SW 1271 (cell line): ENCODE data around the gene DCBLD2.
A peak's percentile ranks its signal among the peaks of the same experiment; 100 is the strongest.
"Not testable (repeated sequence)": the region's sequence is repeated elsewhere in the genome, so short reads cannot be mapped to it uniquely, and the experiment has no call there.

Experiments used
- DNase-seq, 2 experiments: peaks; one replicate each; lab custom pipeline; 2025; lab: John Stamatoyannopoulos, UW

The DCBLD2 gene

DNA sequence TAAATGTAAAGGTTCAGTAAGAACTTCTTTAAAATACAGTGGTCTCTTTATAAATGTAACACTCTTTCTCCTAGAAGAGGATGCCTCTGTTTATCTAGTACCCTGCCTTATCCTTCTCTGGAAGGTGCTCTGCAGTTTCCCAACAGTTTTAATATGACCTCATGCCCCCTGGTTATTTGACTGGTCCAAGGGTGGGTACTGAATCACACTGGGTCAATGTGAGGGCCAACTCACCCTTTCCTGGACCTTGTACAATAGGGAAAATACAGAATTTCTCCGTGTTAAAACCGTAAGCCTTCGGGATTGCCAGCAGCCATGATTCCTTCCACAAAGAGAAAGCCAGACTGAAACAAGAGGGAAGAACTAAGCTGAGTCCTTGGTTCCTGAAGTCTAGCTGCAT, 9.2 kb downstream of the DCBLD2 start:
- no peak for DNase-seq

GRCh38 chr3:98890965-98891910, 10.3 kb downstream of the DCBLD2 start:
- no peak for DNase-seq

- DNase-seq = no peak
These were observed 11.2 kb downstream of the DCBLD2 start for GRCh38 chr3:98890181-98890835.

DNA sequence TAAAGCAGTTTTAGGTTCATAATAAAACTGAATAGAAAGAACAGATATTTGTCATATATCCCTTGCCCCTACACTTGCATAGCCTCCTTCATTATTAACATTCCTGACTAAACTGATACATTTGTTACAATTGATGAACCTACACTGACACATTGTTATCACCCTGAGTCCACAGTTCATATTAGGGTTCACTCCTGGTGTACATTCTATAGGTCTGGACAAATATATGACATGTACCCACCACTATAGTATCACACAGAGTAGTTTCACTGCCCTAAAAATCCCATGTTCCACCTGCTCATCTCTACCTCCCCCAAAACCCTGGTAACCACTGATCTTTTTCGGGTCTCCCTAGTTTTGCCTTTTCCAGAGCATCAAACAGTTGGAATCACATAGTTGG, 13.8 kb downstream of the DCBLD2 start:
- no peak for DNase-seq

- DNase-seq = peak in 1 of 2 experiments; percentile 53
These were observed 15.0 kb downstream of the DCBLD2 start for GRCh38 chr3:98886525-98886924.

- peak in 1 of 2 experiments; percentile 65 for DNase-seq
These were observed 15.6 kb downstream of the DCBLD2 start for GRCh38 chr3:98885851-98886250.

GRCh38 chr3:98884675-98885371, 16.7 kb downstream of the DCBLD2 start:
- peak in 1 of 2 experiments; percentile 69 for DNase-seq

- DNase-seq = not testable (repeated sequence)
These were observed 18.7 kb downstream of the DCBLD2 start for GRCh38 chr3:98882614-98883333.

GRCh38 chr3:98877132-98877531, 24.4 kb downstream of the DCBLD2 start:
- DNase-seq = no peak

- DNase-seq = no peak
These were observed 26.0 kb downstream of the DCBLD2 start for GRCh38 chr3:98875535-98875934.

DNA sequence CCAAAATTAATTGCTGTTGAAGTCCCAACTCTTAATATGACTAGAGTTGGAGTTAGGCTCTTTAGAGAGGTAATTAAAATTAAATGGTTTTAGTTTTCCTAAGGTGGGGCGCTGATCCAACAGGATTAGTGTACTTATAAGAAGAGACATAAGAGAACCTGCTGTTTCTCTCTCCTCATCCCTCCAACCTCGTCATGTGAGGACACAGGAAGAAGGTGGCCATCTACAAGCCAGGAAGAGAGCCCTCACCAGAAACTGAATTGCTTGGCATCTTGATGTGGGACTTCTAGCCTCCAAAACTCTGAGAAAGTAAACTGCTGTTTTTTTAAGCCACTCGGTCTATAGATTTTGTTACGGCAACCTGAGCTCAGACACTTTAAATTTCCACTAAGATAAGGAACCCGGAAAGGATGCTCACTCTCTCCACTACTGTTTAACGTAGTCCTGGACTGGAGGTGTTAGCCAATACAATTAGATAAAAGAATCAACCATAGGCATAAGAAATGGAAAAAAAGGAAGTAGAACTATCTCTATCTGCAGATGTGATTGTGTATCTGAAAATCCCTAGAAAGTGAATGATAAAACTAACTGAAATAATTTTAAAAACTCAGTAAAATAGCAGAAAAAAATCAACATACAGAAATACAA, 26.8 kb downstream of the DCBLD2 start:
- DNase-seq = no peak

GRCh38 chr3:98869391-98869790, 32.1 kb downstream of the DCBLD2 start:
- DNase-seq = no peak

GRCh38 chr3:98857971-98858370, 43.5 kb downstream of the DCBLD2 start:
- DNase-seq = not testable (repeated sequence)

GRCh38 chr3:98857258-98857657, 44.2 kb downstream of the DCBLD2 start:
- not testable (repeated sequence) for DNase-seq

DNA sequence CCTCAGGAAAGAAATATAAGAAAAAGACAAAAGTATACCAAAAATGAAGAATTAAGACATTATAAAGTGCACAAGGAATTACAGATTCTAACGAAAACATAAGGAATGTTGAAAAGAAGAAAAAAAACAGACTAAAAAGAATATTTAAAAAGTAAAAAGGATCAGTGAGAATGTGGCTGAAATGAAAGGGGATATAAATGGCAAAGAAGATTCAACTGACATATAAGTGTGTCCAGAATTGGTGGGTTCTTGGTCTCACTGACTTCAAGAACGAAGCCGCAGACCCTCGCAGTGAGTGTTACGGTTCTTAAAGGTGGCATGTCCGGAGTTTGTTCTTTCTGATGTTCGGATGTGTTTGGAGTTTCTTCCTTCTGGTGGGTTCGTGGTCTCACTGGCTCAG, 44.8 kb downstream of the DCBLD2 start:
- DNase-seq = no peak

GRCh38 chr3:98855806-98856400, 45.6 kb downstream of the DCBLD2 start:
- DNase-seq = peak; percentile 41 to 62

GRCh38 chr3:98848108-98848507, 53.4 kb downstream of the DCBLD2 start:
- no peak for DNase-seq

DNA sequence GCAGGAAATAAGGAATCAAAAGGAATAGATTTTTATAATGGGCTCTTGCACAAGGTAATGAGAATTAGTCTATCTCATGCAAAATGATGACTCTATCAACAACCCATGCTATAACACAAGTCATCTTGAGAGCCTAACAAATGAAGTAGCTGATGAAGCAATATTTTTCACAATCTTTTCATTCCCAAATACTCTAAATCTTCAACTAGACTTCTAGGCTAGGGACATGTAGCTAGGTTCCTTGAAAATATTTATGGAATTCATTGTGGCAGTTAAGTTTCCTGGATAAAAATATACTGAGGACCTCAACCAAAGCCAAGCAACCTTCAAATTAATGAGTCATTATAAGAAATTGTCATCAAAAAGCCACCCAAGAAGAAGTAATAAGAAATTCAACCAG, 55.4 kb downstream of the DCBLD2 start:
- no peak for DNase-seq

DNA sequence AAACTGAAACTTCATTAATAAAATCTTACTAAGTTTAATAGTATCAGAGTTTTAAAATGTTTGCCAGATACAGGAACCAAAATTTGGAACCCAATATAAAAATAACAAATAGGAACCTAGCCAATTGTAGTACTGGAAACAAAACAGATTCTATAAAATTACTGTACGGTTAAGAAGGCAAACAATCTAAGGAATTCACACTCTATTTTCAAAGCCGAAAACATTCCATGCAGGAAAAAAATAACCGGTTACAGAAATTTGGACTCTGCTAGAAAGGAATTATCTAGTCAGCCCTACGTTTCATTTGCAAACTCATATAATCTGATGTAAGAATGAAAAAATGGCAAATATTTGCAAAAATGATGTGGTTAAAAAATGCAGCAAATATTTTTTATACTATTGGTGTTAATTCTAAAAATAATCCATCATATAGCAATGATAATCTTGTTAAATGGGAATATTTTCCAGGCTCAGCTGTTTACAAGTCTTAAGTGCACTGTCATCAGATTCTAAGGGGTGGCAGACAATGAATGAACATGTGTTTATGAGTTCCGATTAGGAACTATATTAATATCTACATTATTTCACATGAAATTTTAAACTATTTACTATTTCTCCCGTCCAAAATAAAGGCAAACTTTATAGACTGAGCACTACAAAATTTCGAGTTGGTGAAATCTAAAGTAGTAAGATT, 58.1 kb downstream of the DCBLD2 start:
- no peak for DNase-seq

DNA sequence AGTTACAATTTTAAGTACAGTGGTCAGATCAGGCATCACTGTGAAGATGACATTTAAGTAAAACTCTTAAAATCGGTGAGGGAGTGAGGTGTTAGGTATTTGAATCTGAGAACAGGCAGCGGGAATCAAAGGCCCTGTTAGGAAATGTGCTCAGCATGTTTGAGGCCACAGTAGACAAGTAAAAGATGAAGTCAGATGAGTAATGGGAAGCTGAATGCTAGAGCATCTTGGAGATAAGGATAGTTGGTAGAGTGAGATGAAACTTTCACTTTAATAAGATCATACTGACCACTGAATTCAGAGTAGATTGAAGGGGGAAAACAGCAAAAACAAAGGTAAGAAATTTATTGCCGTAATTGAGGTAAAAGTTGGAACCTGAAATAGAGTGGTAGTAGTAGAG, 61.6 kb downstream of the DCBLD2 start:
- no peak for DNase-seq
